WI38 (cell line): Measurements from ENCODE around the gene FGFR3.

Experiments used
- H3K4me3 ChIP-seq: 2 replicates; pipeline ENCODE4 v1.5.1; 2011; ENCODE audit warnings: low read depth, mild to moderate bottlenecking, control low read depth, low read length
- TF ChIP-seq, protein P1 (sequence below): IDR thresholded peaks from 2 replicates; pipeline ENCODE4 v1.5.1; 2012; ENCODE audit warnings: low read depth, mild to moderate bottlenecking, control low read depth, low read length

Gene FGFR3

DNA sequence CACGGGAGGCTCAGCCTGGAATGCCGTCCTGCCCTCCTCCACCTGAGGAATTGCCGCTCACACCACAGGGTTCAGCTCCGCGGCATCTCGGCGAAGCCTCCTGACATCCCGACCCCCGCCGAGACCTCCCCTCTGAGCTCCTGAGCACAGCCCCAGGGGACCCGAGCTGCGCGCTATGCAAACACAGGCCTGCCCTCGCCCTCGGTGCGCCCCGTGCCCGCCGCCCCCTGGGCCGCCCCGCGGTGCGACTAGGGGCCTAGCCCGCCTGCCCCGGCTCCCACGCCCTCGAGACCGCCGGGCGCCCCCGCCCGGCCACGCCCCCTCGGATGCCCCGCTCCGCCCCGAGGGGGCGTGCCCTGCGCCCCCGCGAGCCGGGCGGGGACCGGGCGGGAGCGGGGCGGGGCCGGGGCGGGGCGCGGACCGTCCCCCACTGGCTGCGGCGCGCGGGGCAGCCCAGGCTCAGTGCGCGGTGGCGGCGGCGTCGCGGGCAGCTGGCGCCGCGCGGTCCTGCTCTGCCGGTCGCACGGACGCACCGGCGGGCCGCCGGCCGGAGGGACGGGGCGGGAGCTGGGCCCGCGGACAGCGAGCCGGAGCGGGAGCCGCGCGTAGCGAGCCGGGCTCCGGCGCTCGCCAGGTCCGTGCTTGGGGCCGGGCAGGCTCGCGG lies at the start of gene FGFR3:
Gene FGFR3, plus strand, starts transcription at position 462 of the 664 bp plus-strand sequence. CDS start 642 bp downstream, outside the sequence.
- peak within 1 kb of the TSS; percentile 40 for H3K4me3 ChIP-seq
- TF ChIP-seq, protein P1, sequence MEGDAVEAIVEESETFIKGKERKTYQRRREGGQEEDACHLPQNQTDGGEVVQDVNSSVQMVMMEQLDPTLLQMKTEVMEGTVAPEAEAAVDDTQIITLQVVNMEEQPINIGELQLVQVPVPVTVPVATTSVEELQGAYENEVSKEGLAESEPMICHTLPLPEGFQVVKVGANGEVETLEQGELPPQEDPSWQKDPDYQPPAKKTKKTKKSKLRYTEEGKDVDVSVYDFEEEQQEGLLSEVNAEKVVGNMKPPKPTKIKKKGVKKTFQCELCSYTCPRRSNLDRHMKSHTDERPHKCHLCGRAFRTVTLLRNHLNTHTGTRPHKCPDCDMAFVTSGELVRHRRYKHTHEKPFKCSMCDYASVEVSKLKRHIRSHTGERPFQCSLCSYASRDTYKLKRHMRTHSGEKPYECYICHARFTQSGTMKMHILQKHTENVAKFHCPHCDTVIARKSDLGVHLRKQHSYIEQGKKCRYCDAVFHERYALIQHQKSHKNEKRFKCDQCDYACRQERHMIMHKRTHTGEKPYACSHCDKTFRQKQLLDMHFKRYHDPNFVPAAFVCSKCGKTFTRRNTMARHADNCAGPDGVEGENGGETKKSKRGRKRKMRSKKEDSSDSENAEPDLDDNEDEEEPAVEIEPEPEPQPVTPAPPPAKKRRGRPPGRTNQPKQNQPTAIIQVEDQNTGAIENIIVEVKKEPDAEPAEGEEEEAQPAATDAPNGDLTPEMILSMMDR, result no peak

DNA sequence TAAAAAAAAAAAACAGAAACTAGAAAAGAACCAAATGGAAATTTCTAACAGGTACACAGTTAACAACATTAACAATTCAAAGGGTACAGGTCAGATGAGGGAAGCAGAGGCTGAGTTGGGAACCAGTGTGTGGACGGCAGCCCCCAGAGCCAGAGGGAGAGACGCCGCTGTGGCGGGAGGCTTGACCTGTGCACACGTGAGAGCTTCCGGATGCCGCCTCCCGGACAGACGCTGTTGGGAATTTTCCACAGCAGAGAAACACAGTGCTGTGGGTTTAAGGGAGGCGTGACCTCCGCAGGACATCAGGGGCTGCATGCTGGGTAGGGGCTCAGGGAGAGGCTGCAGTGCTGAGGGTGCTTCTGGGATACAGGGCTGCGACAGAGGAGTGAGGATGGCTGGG lies 49.5 kb upstream of the FGFR3 start:
- H3K4me3 ChIP-seq, result no peak overlapping the region
- TF ChIP-seq, protein P1, result no peak

DNA sequence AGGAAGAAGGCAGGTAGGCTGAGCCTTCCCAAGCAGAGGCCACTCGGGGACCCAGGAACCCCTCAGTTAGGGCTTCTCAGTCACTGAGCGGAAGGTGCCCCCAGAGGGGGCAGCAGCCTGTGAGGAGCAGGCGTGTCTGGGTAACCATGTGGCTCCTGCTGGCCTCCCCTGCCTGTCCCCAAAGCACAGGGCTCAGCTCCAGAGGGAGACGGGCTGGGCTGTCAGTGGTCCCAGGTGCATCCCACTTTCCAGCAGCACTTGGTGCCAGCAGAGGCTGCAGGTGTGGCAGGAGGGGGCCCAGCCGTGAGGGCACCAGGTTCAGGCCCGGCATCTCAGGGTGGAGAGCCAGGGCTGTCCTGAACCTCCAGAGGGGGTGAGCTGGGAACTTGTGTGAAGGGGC lies 49.1 kb upstream of the FGFR3 start:
- H3K4me3 ChIP-seq, result no peak overlapping the region
- TF ChIP-seq, protein P1, result no peak

DNA sequence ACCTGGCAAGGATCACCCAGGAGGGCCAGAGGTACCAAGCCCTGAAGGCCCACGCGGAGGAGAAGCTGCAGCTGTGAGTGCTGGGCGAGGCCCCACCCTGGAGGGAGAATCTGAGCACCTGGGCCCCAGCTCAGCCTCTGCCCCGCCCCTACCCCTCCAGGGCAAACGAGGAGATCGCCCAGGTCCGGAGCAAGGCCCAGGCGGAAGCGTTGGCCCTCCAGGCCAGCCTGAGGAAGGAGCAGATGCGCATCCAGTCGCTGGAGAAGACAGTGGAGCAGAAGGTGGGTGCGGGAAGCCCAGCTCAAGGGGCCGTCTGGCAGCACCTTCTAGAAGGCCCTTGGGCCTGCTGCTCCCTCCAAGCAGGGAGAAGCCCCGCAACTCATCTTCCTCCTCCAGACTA lies 48.5 kb upstream of the FGFR3 start:
- TF ChIP-seq, protein P1, result no peak
- H3K4me3 ChIP-seq, result no peak overlapping the region

DNA sequence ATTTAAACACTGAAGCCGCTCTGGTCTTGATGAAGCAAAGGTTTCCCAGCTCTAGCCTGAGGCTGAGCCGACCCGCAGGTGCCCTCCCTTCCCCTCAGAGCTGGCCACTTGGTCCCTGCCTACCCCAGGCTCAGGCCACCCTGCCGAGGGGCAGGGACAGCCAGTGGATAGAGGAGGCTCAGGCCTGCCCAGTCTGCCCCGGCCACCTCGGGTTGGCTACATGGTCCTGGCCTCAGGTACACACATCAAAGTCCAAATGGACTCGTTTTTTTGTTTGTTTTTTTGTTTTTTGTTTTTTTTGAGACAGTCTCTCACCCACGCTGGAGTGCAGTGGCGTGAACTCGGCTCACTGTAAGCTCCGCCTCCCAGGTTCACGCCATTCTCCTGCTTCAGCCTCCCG lies 47.9 kb upstream of the FGFR3 start:
- TF ChIP-seq, protein P1, result no peak
- H3K4me3 ChIP-seq, result no peak overlapping the region

DNA sequence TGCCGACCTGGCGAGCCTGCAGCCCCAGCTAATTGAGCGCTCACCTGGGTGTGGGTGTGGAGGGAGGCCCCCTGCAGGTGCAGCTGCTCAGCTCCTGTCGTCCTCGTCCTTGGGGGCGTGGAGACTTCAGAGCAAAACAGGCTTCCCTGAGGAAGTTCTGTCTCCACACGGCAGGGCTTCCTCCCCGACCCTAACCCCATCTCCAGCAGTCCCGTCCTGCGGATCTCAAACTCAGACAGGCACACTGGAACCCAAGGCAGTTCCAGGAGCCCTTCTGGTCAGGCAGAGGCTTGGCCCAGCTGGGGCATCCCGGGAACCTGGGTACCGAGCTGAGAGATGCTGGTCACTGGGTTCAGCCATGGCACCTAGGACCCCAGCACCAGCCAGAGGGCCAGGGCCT lies 47.4 kb upstream of the FGFR3 start:
- TF ChIP-seq, protein P1, result no peak
- H3K4me3 ChIP-seq, result no peak overlapping the region

DNA sequence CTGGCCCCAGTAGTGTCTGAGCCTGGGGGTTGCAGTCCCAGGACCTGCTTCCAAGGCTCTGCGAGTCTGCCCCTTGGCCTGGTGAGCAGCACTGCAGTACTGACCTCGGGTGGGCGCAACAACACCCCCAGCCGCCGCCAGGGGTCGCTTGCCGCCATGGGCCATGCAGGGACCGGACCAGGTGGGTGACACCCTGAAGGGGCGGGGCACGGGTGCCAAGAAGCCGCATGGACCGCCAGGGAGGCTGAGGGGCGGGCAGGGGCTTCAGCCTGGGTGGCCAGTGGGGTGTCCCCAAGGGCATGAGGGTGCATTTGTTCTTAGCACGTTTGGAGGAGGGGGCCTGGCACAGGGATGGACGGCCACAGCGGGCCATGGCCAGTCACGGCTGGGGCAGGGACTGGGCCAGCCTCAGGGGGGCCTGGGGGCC lies 46.8 kb upstream of the FGFR3 start:
- TF ChIP-seq, protein P1, result peak; percentile 91
- H3K4me3 ChIP-seq, result no peak overlapping the region
